Karpas-422 (cell line): ENCODE results near the gene CD302. TPM values are rescaled to one million over a fixed set of nuclear protein-coding genes. Genes with fewer than 3 reads are reported as not detected.
"Not testable (repeated sequence)": the region's sequence is repeated elsewhere in the genome, so short reads cannot be mapped to it uniquely, and the experiment has no call there.

ENCODE experiments used
- DNase-seq: peaks from one replicate; pipeline ENCODE4 v3.0.0-alpha.2; 2015
- H2AFZ ChIP-seq: fragments of 200-600 bp; sonication (generic); 2 replicates; pipeline ENCODE4 v1.6.1; 2014; ENCODE audit warnings: antibody characterized with exemption, low read length, mixed read lengths
- H3K27ac ChIP-seq: fragments of 200-600 bp; sonication (generic); 2 replicates; pipeline ENCODE4 v1.5.1; 2014; ENCODE audit warnings: mild to moderate bottlenecking, low read length, moderate library complexity
- H3K27me3 ChIP-seq: fragments of 200-600 bp; sonication (generic); 2 replicates; pipeline ENCODE4 v1.6.1; 2014; ENCODE audit warnings: low read length, mixed read lengths
- H3K36me3 ChIP-seq: fragments of 200-600 bp; sonication (generic); 2 replicates; pipeline ENCODE4 v1.6.1; 2014; ENCODE audit warnings: low read length, mixed read lengths; ENCODE audit not compliant: insufficient read depth
- H3K4me1 ChIP-seq: fragments of 200-600 bp; sonication (generic); 2 replicates; pipeline ENCODE4 v1.6.1; 2014; ENCODE audit warnings: mild to moderate bottlenecking, low read length, mixed read lengths
- H3K4me2 ChIP-seq: fragments of 200-600 bp; sonication (generic); 2 replicates; pipeline ENCODE4 v1.6.1; 2014; ENCODE audit warnings: low read length, low read depth, mild to moderate bottlenecking; ENCODE audit not compliant: poor library complexity, severe bottlenecking
- H3K4me3 ChIP-seq: fragments of 200-600 bp; sonication (generic); 2 replicates; pipeline ENCODE4 v1.5.1; 2014; ENCODE audit warnings: mild to moderate bottlenecking, antibody characterized with exemption, low read length, mixed read lengths
- H3K79me2 ChIP-seq: fragments of 200-600 bp; sonication (generic); 2 replicates; pipeline ENCODE4 v1.6.1; 2014; ENCODE audit warnings: mild to moderate bottlenecking, low read length, mixed read lengths
- H3K9ac ChIP-seq: fragments of 200-600 bp; sonication (generic); 2 replicates; pipeline ENCODE4 v1.6.0; 2014; ENCODE audit warnings: low read length
- H3K9me2 ChIP-seq: fragments of 200-600 bp; sonication (generic), shearing (Covaris generic); replicated peaks from 2 replicates; pipeline ENCODE4 v1.6.0; 2014; ENCODE audit warnings: mild to moderate bottlenecking, low read length, moderate library complexity; ENCODE audit not compliant: insufficient read depth
- H3K9me3 ChIP-seq: fragments of 300-700, 200-600 bp; sonication (generic); 2 replicates; pipeline ENCODE4 v1.6.1; 2014; ENCODE audit warnings: low read length, mixed read lengths
- H4K20me1 ChIP-seq: fragments of 200-600 bp; sonication (generic); 2 replicates; pipeline ENCODE4 v1.6.1; 2014; ENCODE audit warnings: mild to moderate bottlenecking, antibody characterized with exemption, low read length, low read depth; ENCODE audit not compliant: insufficient read depth
- total RNA-seq: library from RNA; depleted of rRNA; stranded (reverse); fragments of >200 nt; shearing (Covaris generic); gene quantifications from 2 replicates; pipeline ENCODE4 v1.2.3, GENCODE V29; 2014; ENCODE audit warnings: low replicate concordance

Gene CD302
- total RNA-seq, 1 experiment from 2014 or later = not detected

DNA sequence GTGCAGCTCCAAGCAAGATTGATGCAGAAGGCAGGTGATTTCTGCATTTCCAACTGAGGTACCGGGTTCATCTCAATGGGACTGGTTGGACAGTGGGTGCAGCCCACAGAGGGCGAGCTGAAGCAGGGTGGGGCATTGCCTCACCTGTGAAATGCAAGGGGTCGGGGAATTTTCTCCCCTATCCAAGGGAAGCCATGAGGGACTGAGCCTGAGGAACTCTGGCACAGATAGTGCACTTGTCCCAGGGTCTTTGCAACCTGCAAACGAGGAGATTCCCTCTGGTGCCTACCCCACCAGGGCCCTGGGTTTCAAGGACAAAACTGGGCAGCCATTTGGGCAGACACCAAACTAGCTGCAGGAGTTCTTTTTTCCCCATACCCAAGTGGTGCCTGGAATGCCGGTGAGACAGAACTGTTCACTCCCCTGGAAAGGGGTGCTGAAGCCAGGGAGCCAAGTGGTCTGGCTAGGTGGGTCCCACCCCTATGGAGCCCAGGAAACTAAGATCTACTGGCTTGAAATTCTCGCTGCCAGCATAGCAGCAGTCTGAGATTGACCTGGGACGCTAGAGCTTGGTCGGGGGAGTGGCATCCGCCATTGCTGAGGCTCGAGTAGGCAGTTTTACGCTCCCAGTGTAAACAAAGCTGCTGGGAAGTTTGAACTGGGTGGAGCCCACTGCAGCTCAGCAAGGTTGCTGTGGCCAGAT lies 23.9 kb upstream of the CD302 start:
- not testable (repeated sequence) for H3K79me2 ChIP-seq, H3K27me3 ChIP-seq, H2AFZ ChIP-seq, H3K4me1 ChIP-seq, DNase-seq, H3K27ac ChIP-seq, H4K20me1 ChIP-seq, H3K9me2 ChIP-seq, H3K4me3 ChIP-seq, H3K9me3 ChIP-seq, H3K36me3 ChIP-seq, H3K9ac ChIP-seq, H3K4me2 ChIP-seq

GRCh38 chr2:159818940-159819339 lies 20.9 kb upstream of the CD302 start:
- no peak overlapping the region for H3K9ac ChIP-seq
- H3K79me2 ChIP-seq = no peaks in the 10 kb centered on the region
- DNase-seq = no peak
- H3K36me3 ChIP-seq = no peaks in the 10 kb centered on the region
- H3K27ac ChIP-seq = no peak overlapping the region
- no peaks in the 10 kb centered on the region for H3K27me3 ChIP-seq
- H3K9me2 ChIP-seq = no peaks in the 10 kb centered on the region
- no peak overlapping the region for H3K4me3 ChIP-seq
- no peaks in the 10 kb centered on the region for H3K9me3 ChIP-seq
- no peaks in the 10 kb centered on the region for H4K20me1 ChIP-seq
- no peaks in the 10 kb centered on the region for H3K4me1 ChIP-seq
- no peak overlapping the region for H2AFZ ChIP-seq
- no peak overlapping the region for H3K4me2 ChIP-seq

DNA sequence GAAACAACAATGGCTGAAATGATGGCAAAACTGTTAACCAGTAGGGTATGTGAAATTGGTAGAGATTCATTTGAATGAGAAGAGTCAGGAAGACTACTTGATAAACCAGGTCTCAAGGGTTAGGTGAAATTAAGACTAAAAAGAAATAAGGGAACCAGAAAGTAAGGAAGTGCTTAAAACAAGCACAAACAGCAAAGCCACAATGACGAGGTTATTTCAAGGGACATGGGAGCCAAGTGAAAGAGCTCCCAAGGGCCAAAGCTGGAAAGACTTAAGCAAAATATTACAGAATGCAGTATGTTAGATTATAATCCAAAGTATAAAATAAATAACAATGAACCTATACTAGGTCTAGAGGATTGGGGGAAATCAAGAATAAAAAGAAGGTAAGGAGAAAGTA lies 19.3 kb upstream of the CD302 start:
- Histone ChIP-seq H3K4me2 (no peak overlapping the region), H3K27ac (no peak overlapping the region)

GRCh38 chr2:159811232-159811631 lies 13.2 kb upstream of the CD302 start:
- no peaks in the 10 kb centered on the region for H3K27me3 ChIP-seq
- DNase-seq = no peak
- no peaks in the 10 kb centered on the region for H3K79me2 ChIP-seq
- no peak overlapping the region for H3K4me2 ChIP-seq
- H3K27ac ChIP-seq = no peak overlapping the region
- H3K9me2 ChIP-seq = no peaks in the 10 kb centered on the region
- H3K4me1 ChIP-seq = no peaks in the 10 kb centered on the region
- no peaks in the 10 kb centered on the region for H3K9me3 ChIP-seq
- H3K9ac ChIP-seq = no peak overlapping the region
- no peaks in the 10 kb centered on the region for H4K20me1 ChIP-seq
- no peaks in the 10 kb centered on the region for H3K36me3 ChIP-seq
- no peak overlapping the region for H2AFZ ChIP-seq
- H3K4me3 ChIP-seq = no peak overlapping the region

More for the DNA sequence above, 19.3 kb upstream of the CD302 start:
- Histone ChIP-seq H4K20me1 (no peaks in the 10 kb centered on the region), H3K9me2 (no peaks in the 10 kb centered on the region), H3K4me3 (no peak overlapping the region), H2AFZ (no peak overlapping the region), H3K9me3 (no peaks in the 10 kb centered on the region), H3K9ac (no peak overlapping the region), H3K4me1 (no peaks in the 10 kb centered on the region), H3K27me3 (no peaks in the 10 kb centered on the region), H3K36me3 (no peaks in the 10 kb centered on the region), H3K79me2 (no peaks in the 10 kb centered on the region)
- DNase-seq = no peak

DNA sequence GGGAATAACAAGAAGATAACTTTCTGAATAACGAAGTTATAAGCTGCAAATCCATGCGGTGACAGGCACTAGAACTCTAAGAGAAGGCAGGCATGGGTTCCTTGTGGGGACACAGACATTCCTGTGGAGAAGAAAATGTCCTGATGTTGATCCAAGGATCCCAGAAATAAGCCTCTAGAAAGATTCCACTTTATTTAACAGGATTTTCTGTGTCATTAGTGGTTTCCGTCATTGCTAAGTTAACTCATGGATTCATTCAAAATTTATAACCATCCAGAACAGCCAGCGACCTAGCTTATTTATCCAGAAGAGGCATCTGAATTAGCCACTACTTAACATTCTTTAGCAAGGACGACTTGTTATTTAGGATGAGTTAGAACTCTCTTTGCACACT lies 10.0 kb upstream of the CD302 start:
- H4K20me1 ChIP-seq = no peaks in the 10 kb centered on the region
- H3K27ac ChIP-seq = no peak overlapping the region
- no peaks in the 10 kb centered on the region for H3K79me2 ChIP-seq
- no peaks in the 10 kb centered on the region for H3K36me3 ChIP-seq
- H3K4me2 ChIP-seq = no peak overlapping the region
- H3K9ac ChIP-seq = no peak overlapping the region
- H3K9me2 ChIP-seq = no peaks in the 10 kb centered on the region
- H3K27me3 ChIP-seq = no peaks in the 10 kb centered on the region
- no peak for DNase-seq
- H3K9me3 ChIP-seq = no peaks in the 10 kb centered on the region
- no peak overlapping the region for H3K4me3 ChIP-seq
- H3K4me1 ChIP-seq = no peaks in the 10 kb centered on the region
- H2AFZ ChIP-seq = no peak overlapping the region

- no peaks in the 10 kb centered on the region for H3K4me1 ChIP-seq
- H3K36me3 ChIP-seq = no peaks in the 10 kb centered on the region
- H3K79me2 ChIP-seq = no peaks in the 10 kb centered on the region
- DNase-seq = peak; percentile 76
- H4K20me1 ChIP-seq = no peaks in the 10 kb centered on the region
- H3K27ac ChIP-seq = no peak overlapping the region
- no peak overlapping the region for H3K4me3 ChIP-seq
- no peak overlapping the region for H3K4me2 ChIP-seq
- H3K9ac ChIP-seq = no peak overlapping the region
- H2AFZ ChIP-seq = no peak overlapping the region
- no peaks in the 10 kb centered on the region for H3K9me3 ChIP-seq
- H3K27me3 ChIP-seq = no peaks in the 10 kb centered on the region
- no peaks in the 10 kb centered on the region for H3K9me2 ChIP-seq
Observed at GRCh38 chr2:159807183-159808031, 9.4 kb upstream of the CD302 start.

DNA sequence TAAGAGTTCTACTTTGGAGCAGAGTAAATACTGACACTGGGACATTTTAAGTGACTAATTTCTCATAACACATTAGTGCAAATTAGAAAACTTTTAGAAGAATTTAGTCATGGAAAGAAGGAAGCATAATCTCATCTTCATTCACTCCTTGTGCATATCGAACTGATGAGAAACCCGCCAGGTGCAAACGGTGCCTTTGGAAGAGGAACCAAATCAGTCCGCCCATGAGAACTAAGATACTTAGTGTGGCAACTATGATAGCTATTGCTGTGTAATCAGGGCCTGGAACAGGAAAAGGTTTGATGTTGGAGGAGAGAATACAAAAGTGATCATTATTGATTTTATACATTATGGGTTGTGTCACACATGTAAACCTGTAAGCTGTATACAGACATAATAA lies 6.9 kb upstream of the CD302 start:
- H3K4me1 ChIP-seq = no peaks in the 10 kb centered on the region
- no peak overlapping the region for H3K4me3 ChIP-seq
- no peaks in the 10 kb centered on the region for H3K27me3 ChIP-seq
- DNase-seq = no peak
- no peak overlapping the region for H2AFZ ChIP-seq
- no peaks in the 10 kb centered on the region for H3K9me2 ChIP-seq
- H3K36me3 ChIP-seq = no peaks in the 10 kb centered on the region
- H3K9ac ChIP-seq = no peak overlapping the region
- H3K27ac ChIP-seq = no peak overlapping the region
- no peak overlapping the region for H3K4me2 ChIP-seq
- H3K9me3 ChIP-seq = no peaks in the 10 kb centered on the region
- no peaks in the 10 kb centered on the region for H4K20me1 ChIP-seq
- H3K79me2 ChIP-seq = no peaks in the 10 kb centered on the region

GRCh38 chr2:159803235-159803962 lies 5.4 kb upstream of the CD302 start:
- Histone ChIP-seq H3K9ac (no peak overlapping the region), H3K4me2 (no peak overlapping the region), H3K9me2 (no peaks in the 10 kb centered on the region), H3K27ac (no peak overlapping the region), H3K27me3 (no peaks in the 10 kb centered on the region), H4K20me1 (no peaks in the 10 kb centered on the region), H3K4me3 (no peak overlapping the region), H3K79me2 (no peaks in the 10 kb centered on the region), H2AFZ (no peak overlapping the region), H3K9me3 (no peaks in the 10 kb centered on the region), H3K36me3 (no peaks in the 10 kb centered on the region), H3K4me1 (no peaks in the 10 kb centered on the region)
- DNase-seq = no peak
